K562 (cell line): ENCODE results near the gene CLIP1. TPM values are rescaled to one million over a fixed set of nuclear protein-coding genes. Genes with fewer than 3 reads are reported as not detected.

ENCODE experiments used
- ATAC-seq: fragments of 200-7000 bp; cut with Tn5 transposase; 3 replicates; pipeline ENCODE4 v1.9.1; 2020; ENCODE audit warnings: moderate library complexity
- BruUV-seq: library from RNA; stranded (reverse); fragments of 400-500 nt; replicated peaks from 2 replicates; lab custom pipeline; 2021; lab: Mats Ljungman, UMichigan
- CTCF ChIA-PET: fragments of 300-600 bp; formaldehyde crosslinking; extraction: SDS; loops from one replicate; lab custom pipeline; 2021; ENCODE audit warnings: low intra/inter-chr PET ratio; lab: Yijun Ruan, JAX
- POLR2A ChIA-PET: fragments of 300-600, 350-650 bp; sonication (Branson Sonifier 250); formaldehyde crosslinking; extraction: SDS; loops from one replicate; lab custom pipeline; 2021; ENCODE audit warnings: antibody characterized with exemption, inconsistent platforms; lab: Yijun Ruan, JAX
- DNase-seq, 4 experiments: peaks; one replicate each; pipeline versions ENCODE4 v3.0.0 to v3.0.0-alpha.2; 2011 to 2018; ENCODE audit warnings: low spot score in 3 of 4, mixed read lengths in 3 of 4; ENCODE audit errors: extremely low read depth in 1 of 4
- FAIRE-seq: peaks from 2 replicates; lab custom pipeline; 2011; peaks lifted over from hg19 to GRCh38; lab: Jason Lieb, UNC
- H2AFZ ChIP-seq: 2 replicates; pipeline ENCODE4 v1.6.0; 2011; ENCODE audit warnings: low read depth, low read length, control low read depth, inconsistent platforms
- H3K27ac ChIP-seq: fragments of 200-600 bp; 3 replicates; pipeline ENCODE4 v1.8.0; 2011; ENCODE audit warnings: low read depth, mild to moderate bottlenecking, control low read depth, inconsistent platforms, low read length, moderate library complexity, mixed read lengths; ENCODE audit errors: extremely low read depth
- H3K27me3 ChIP-seq, 2 experiments: fragments of 300-600 bp in 1 of 2; 2 replicates in 1 of 2; 3 replicates in 1 of 2; pipeline versions ENCODE4 v1.6.0 to v1.8.0; 2011; ENCODE audit warnings: inconsistent platforms in 2 of 2, low read length in 2 of 2, mild to moderate bottlenecking in 1 of 2, mixed read lengths in 1 of 2, moderate library complexity in 1 of 2; ENCODE audit not compliant: control insufficient read depth in 2 of 2, insufficient read depth in 2 of 2
- H3K36me3 ChIP-seq: fragments of 300-600 bp; 3 replicates; pipeline ENCODE4 v1.8.0; 2011; ENCODE audit warnings: mild to moderate bottlenecking, low read length, inconsistent platforms; ENCODE audit not compliant: control insufficient read depth, insufficient read depth
- H3K4me1 ChIP-seq, 2 experiments: fragments of 200-600 bp in 1 of 2; replicated peaks in 1 of 2; 2 replicates in 1 of 2; 3 replicates in 1 of 2; pipeline versions ENCODE4 v1.5.1 to v1.8.0; 2011; ENCODE audit warnings: inconsistent platforms in 2 of 2, low read length in 2 of 2, mild to moderate bottlenecking in 1 of 2, mixed read lengths in 1 of 2, moderate library complexity in 1 of 2; ENCODE audit not compliant: control insufficient read depth in 2 of 2, insufficient read depth in 2 of 2
- H3K4me2 ChIP-seq: 2 replicates; pipeline ENCODE4 v1.6.1; 2011; ENCODE audit warnings: low read length, control low read depth, inconsistent platforms, mixed read lengths; ENCODE audit not compliant: insufficient read depth
- H3K4me3 ChIP-seq: fragments of 200-600 bp; sonication (generic), shearing (Covaris generic); 2 replicates; pipeline ENCODE4 v1.5.1; 2016; ENCODE audit warnings: control low read depth, inconsistent platforms
- H3K79me2 ChIP-seq: fragments of 200-600 bp; 3 replicates; pipeline ENCODE4 v1.8.0; 2011; ENCODE audit warnings: low read length, inconsistent platforms; ENCODE audit not compliant: control insufficient read depth, insufficient read depth
- H3K9ac ChIP-seq, 2 experiments: 2 replicates each; pipeline versions ENCODE4 v1.6.0 to v1.6.1; 2011; ENCODE audit warnings: low read depth in 2 of 2, low read length in 2 of 2, control low read depth in 1 of 2, inconsistent platforms in 1 of 2, mild to moderate bottlenecking in 1 of 2, mixed read lengths in 1 of 2; ENCODE audit not compliant: insufficient read depth in 1 of 2
- H3K9me1 ChIP-seq: one replicate; pipeline ENCODE4 v1.6.0; 2011; ENCODE audit warnings: inconsistent platforms, mild to moderate bottlenecking, low read length, moderate library complexity; ENCODE audit not compliant: control insufficient read depth, insufficient read depth
- H3K9me3 ChIP-seq: replicated peaks from 2 replicates; pipeline ENCODE4 v1.5.1; 2011; ENCODE audit warnings: low read depth, low read length, inconsistent platforms; ENCODE audit not compliant: control insufficient read depth, insufficient read depth
- H4K20me1 ChIP-seq: replicated peaks from 2 replicates; pipeline ENCODE4 v1.6.1; 2011; ENCODE audit warnings: low read length, inconsistent platforms, mixed read lengths; ENCODE audit not compliant: control insufficient read depth, insufficient read depth
- MXI1 ChIP-seq: IDR thresholded peaks from 2 replicates; pipeline ENCODE4 v1.6.1; 2011; ENCODE audit warnings: low read depth, mild to moderate bottlenecking, improper control_type of control experiment, low read length
- RBM25 ChIP-seq: fragments of 200-400 bp; formaldehyde crosslinking; IDR thresholded peaks from 2 replicates; pipeline ENCODE4 v1.6.1; 2018; ENCODE audit warnings: low read length, low read depth, moderate library complexity; ENCODE audit not compliant: severe bottlenecking
- TAF1 ChIP-seq: IDR thresholded peaks from 2 replicates; pipeline ENCODE4 v1.6.1; 2011; ENCODE audit warnings: mild to moderate bottlenecking, low read length, moderate library complexity; ENCODE audit not compliant: insufficient read depth, control insufficient read depth, severe bottlenecking; ENCODE audit errors: extremely low read depth
- TSC22D4 ChIP-seq: fragments of 450-650 bp; IDR thresholded peaks from 2 replicates; pipeline ENCODE4 v1.6.1; 2016; ENCODE audit warnings: missing genetic modification characterization, missing biosample characterization, control low read depth
- ZNF121 ChIP-seq: sonication (generic); formaldehyde crosslinking; conservative IDR thresholded peaks from 2 replicates; pipeline ENCODE4 v1.8.0; 2022; ENCODE audit warnings: missing genetic modification reagents
- ZNF644 ChIP-seq: fragments of 200-800 bp; sonication (Bioruptor generic); IDR thresholded peaks from 2 replicates; pipeline ENCODE4 v1.6.1; 2016; ENCODE audit warnings: low read depth, missing genetic modification characterization, missing compliant biosample characterization
- WGBS: fragments of 100-300 bp; shearing (Covaris generic); methylation state at CpG from one replicate; pipeline ENCODE4 v1.1.6; 2016; ENCODE audit warnings: low coverage, mixed read lengths; ENCODE audit not compliant: insufficient coverage; ENCODE audit errors: missing lambda C conversion rate; 5-methylcytosine and 5-hydroxymethylcytosine counted together
- in situ Hi-C: fragments of 300-500 bp; cut with MboI; formaldehyde crosslinking; loops from 4 replicates; pipeline ENCODE4 v1.15.0; 2018; ENCODE audit warnings: inconsistent platforms, mixed read lengths
- intact Hi-C: fragments of 100-400 bp; cut with micrococcal nuclease; formaldehyde crosslinking; loops from 2 replicates; pipeline ENCODE4 v1.14.2; 2022
- polyA plus RNA-seq, 8 experiments: library from polyadenylated mRNA; depleted of rRNA in 4 of 8; stranded (reverse) in 5 of 8; unstranded in 3 of 8; fragments of >200 nt; fragmentation: Nextera tagmentation in 2 of 8; fragmentation: Illumina TruSeq in 1 of 8; extraction: Ambion mirVana in 2 of 8; extraction: Trizol in 1 of 8; gene quantifications; 2 replicates each; pipeline versions ENCODE4 v1.2.1 to v1.2.3, GENCODE V29; 2011 to 2014; ENCODE audit warnings: inconsistent platforms in 1 of 8, missing spikeins in 1 of 8
- total RNA-seq, 7 experiments: library from RNA; depleted of rRNA in 6 of 7; stranded (reverse); fragments of >200 nt in 6 of 7; fragmentation: Illumina TruSeq in 2 of 7; extraction: Trizol in 2 of 7; gene quantifications; 2 replicates each; pipeline versions ENCODE4 v1.2.1 to v1.2.3, GENCODE V29; 2011 to 2021; ENCODE audit warnings: low replicate concordance in 1 of 7

The CLIP1 gene
- total and polyA plus RNA-seq, 9 of the 15 experiments (the other 6 are each of a cell fraction or from before 2014, with no cell fraction given), result 5.8 to 33.9 (median 27.6) TPM

GRCh38 chr12:122327014-122327413, 95.5 kb downstream of the CLIP1 start:
- no peak overlapping the region for H3K4me3 ChIP-seq
- no peaks in the 10 kb centered on the region for H3K27me3 ChIP-seq
- H3K4me2 ChIP-seq, result no peak overlapping the region
- no peaks in the 10 kb centered on the region for H3K9me1 ChIP-seq
- ChIA-PET POLR2A (interaction anchor here (0.7 to 1.2 kb wide), 3 partner anchors 12 to 45 kb away, joined by 4 read pairs; no protein-coding TSS in a partner anchor), CTCF (no interaction called here)
- BruUV-seq, result no TSS peak
- 67% methylated on average over 1 of the region's 1 CpG for WGBS
- H2AFZ ChIP-seq, result no peak overlapping the region
- H3K9me3 ChIP-seq, result no peaks in the 10 kb centered on the region
- no peak for DNase-seq
- TF ChIP-seq TSC22D4, result no peak
- TF ChIP-seq MXI1, result no peak
- TF ChIP-seq TAF1, result no peak
- TF ChIP-seq RBM25, result peak; percentile 45
- TF ChIP-seq ZNF644 (tag), result peak; percentile 32; the same call in 1 of the 2 replicates
- TF ChIP-seq ZNF121 (CRISPR knock-in tag), result peak; percentile 63; the same call in 1 of the 2 replicates
- ATAC-seq, result no peak
- no peak overlapping the region for H3K9ac ChIP-seq
- no peak for FAIRE-seq
- in situ Hi-C loops (no loop called here), intact Hi-C loops (no loop called here)
- peaks cover 0 to 3% of the 10 kb centered on the region in 2 experiments; a peak in 1 of 5 replicates for H3K4me1 ChIP-seq
- no peak overlapping the region for H3K27ac ChIP-seq
- no peaks in the 10 kb centered on the region for H3K79me2 ChIP-seq
- no peaks in the 10 kb centered on the region for H4K20me1 ChIP-seq
- H3K36me3 ChIP-seq, result peaks cover 47% of the 10 kb centered on the region; the same call in 2 of the 3 replicates
